Measurements from ENCODE around the gene CNGA4. TPM values are rescaled to one million over a fixed set of nuclear protein-coding genes. Genes with fewer than 3 reads are reported as not detected.
A peak's percentile ranks its signal among the peaks of the same experiment; 100 is the strongest.
"Not testable (repeated sequence)": the region's sequence is repeated elsewhere in the genome, so short reads cannot be mapped to it uniquely, and the experiment has no call there.

CNGA4 gene
- total RNA-seq, 6 experiments from 2014 or later, result not detected

GRCh38 chr11:6241316-6241715, 2.4 kb downstream of the CNGA4 start:
- no peaks in the 10 kb centered on the region for H3K36me3 Mint-ChIP-seq (ENCODE audit: low read depth)
- DNase-seq, result no peak
- no peak for TF ChIP-seq CTCF (IDR thresholded peaks at IDR 0.05)
- no peaks in the 10 kb centered on the region for H3K9me3 Mint-ChIP-seq
- no peaks in the 10 kb centered on the region for H3K4me1 Mint-ChIP-seq (ENCODE audit: low read depth)
- H3K27me3 Mint-ChIP-seq (ENCODE audit: insufficient read depth), result peaks cover 7% of the 10 kb centered on the region
- no peak overlapping the region for H3K4me3 Mint-ChIP-seq
- H3K27ac Mint-ChIP-seq, result no peak overlapping the region

GRCh38 chr11:6245536-6245935, 6.6 kb downstream of the CNGA4 start:
- Mint-ChIP-seq H3K9me3 (no peaks in the 10 kb centered on the region), H3K4me3 (no peak overlapping the region), H3K27ac (no peak overlapping the region), H3K4me1 (ENCODE audit: low read depth) (peaks cover 9% of the 10 kb centered on the region; the same call in 1 of the 2 replicates), H3K27me3 (ENCODE audit: insufficient read depth) (peaks cover 5% of the 10 kb centered on the region), H3K36me3 (ENCODE audit: low read depth) (no peaks in the 10 kb centered on the region)
- DNase-seq, result no peak
- TF ChIP-seq CTCF (IDR thresholded peaks at IDR 0.05), result no peak

- Mint-ChIP-seq H3K9me3 (no peaks in the 10 kb centered on the region), H3K27ac (no peak overlapping the region), H3K36me3 (ENCODE audit: low read depth) (no peaks in the 10 kb centered on the region), H3K27me3 (ENCODE audit: insufficient read depth) (peaks cover 1% of the 10 kb centered on the region; the same call in 1 of the 2 replicates), H3K4me3 (no peak overlapping the region), H3K4me1 (ENCODE audit: low read depth) (peaks cover 9% of the 10 kb centered on the region; the same call in 1 of the 2 replicates)
- TF ChIP-seq CTCF (IDR thresholded peaks at IDR 0.05), result no peak
- DNase-seq, result no peak
Measured at GRCh38 chr11:6248248-6248647, 9.4 kb downstream of the CNGA4 start.

- not testable (repeated sequence) for DNase-seq; H3K4me3 Mint-ChIP-seq; H3K36me3 Mint-ChIP-seq (ENCODE audit: low read depth); H3K27ac Mint-ChIP-seq; H3K4me1 Mint-ChIP-seq (ENCODE audit: low read depth); H3K9me3 Mint-ChIP-seq; H3K27me3 Mint-ChIP-seq (ENCODE audit: insufficient read depth)
Measured at GRCh38 chr11:6248897-6249296, 10.0 kb downstream of the CNGA4 start.

- peaks cover 9% of the 10 kb centered on the region; the same call in 1 of the 2 replicates for H3K4me1 Mint-ChIP-seq (ENCODE audit: low read depth)
- H3K27ac Mint-ChIP-seq, result no peak overlapping the region
- no peaks in the 10 kb centered on the region for H3K36me3 Mint-ChIP-seq (ENCODE audit: low read depth)
- peak; percentile 75 for DNase-seq
- no peaks in the 10 kb centered on the region for H3K9me3 Mint-ChIP-seq
- H3K4me3 Mint-ChIP-seq, result no peak overlapping the region
- TF ChIP-seq CTCF (IDR thresholded peaks at IDR 0.05), result no peak
- no peaks in the 10 kb centered on the region; the same call in 1 of the 2 replicates for H3K27me3 Mint-ChIP-seq (ENCODE audit: insufficient read depth)
Measured at GRCh38 chr11:6249770-6250555, 11.1 kb downstream of the CNGA4 start.

GRCh38 chr11:6251120-6251733, 12.3 kb downstream of the CNGA4 start:
- Mint-ChIP-seq H3K9me3 (no peaks in the 10 kb centered on the region), H3K36me3 (ENCODE audit: low read depth) (no peaks in the 10 kb centered on the region), H3K4me1 (ENCODE audit: low read depth) (peaks cover 9% of the 10 kb centered on the region; the same call in 1 of the 2 replicates), H3K27ac (no peak overlapping the region), H3K27me3 (ENCODE audit: insufficient read depth) (no peaks in the 10 kb centered on the region; the same call in 1 of the 2 replicates), H3K4me3 (no peak overlapping the region)
- TF ChIP-seq CTCF (IDR thresholded peaks at IDR 0.05), result peak; percentile 86
- DNase-seq, result peak; percentile 65
